K562 (cell line): ENCODE results near the gene BARX2. TPM values are rescaled to one million over a fixed set of nuclear protein-coding genes. Genes with fewer than 3 reads are reported as not detected.

Source experiments
- ATAC-seq: fragments of 200-7000 bp; cut with Tn5 transposase; 3 replicates; pipeline ENCODE4 v1.9.1; 2020; ENCODE audit warnings: moderate library complexity
- BruUV-seq: library from RNA; stranded (reverse); fragments of 400-500 nt; replicated peaks from 2 replicates; lab custom pipeline; 2021; lab: Mats Ljungman, UMichigan
- CTCF ChIA-PET: fragments of 300-600 bp; formaldehyde crosslinking; extraction: SDS; loops from one replicate; lab custom pipeline; 2021; ENCODE audit warnings: low intra/inter-chr PET ratio; lab: Yijun Ruan, JAX
- POLR2A ChIA-PET: fragments of 300-600, 350-650 bp; sonication (Branson Sonifier 250); formaldehyde crosslinking; extraction: SDS; loops from one replicate; lab custom pipeline; 2021; ENCODE audit warnings: antibody characterized with exemption, inconsistent platforms; lab: Yijun Ruan, JAX
- DNase-seq, 4 experiments: peaks; one replicate each; pipeline versions ENCODE4 v3.0.0 to v3.0.0-alpha.2; 2011 to 2018; ENCODE audit warnings: low spot score in 3 of 4, mixed read lengths in 3 of 4; ENCODE audit errors: extremely low read depth in 1 of 4
- FAIRE-seq: peaks from 2 replicates; lab custom pipeline; 2011; peaks lifted over from hg19 to GRCh38; lab: Jason Lieb, UNC
- H2AFZ ChIP-seq: 2 replicates; pipeline ENCODE4 v1.6.0; 2011; ENCODE audit warnings: low read depth, low read length, control low read depth, inconsistent platforms
- H3K27ac ChIP-seq: fragments of 200-600 bp; 3 replicates; pipeline ENCODE4 v1.8.0; 2011; ENCODE audit warnings: low read depth, mild to moderate bottlenecking, control low read depth, inconsistent platforms, low read length, moderate library complexity, mixed read lengths; ENCODE audit errors: extremely low read depth
- H3K27me3 ChIP-seq, 2 experiments: fragments of 300-600 bp in 1 of 2; 2 replicates in 1 of 2; 3 replicates in 1 of 2; pipeline versions ENCODE4 v1.6.0 to v1.8.0; 2011; ENCODE audit warnings: inconsistent platforms in 2 of 2, low read length in 2 of 2, mild to moderate bottlenecking in 1 of 2, mixed read lengths in 1 of 2, moderate library complexity in 1 of 2; ENCODE audit not compliant: control insufficient read depth in 2 of 2, insufficient read depth in 2 of 2
- H3K36me3 ChIP-seq: fragments of 300-600 bp; 3 replicates; pipeline ENCODE4 v1.8.0; 2011; ENCODE audit warnings: mild to moderate bottlenecking, low read length, inconsistent platforms; ENCODE audit not compliant: control insufficient read depth, insufficient read depth
- H3K4me1 ChIP-seq, 2 experiments: fragments of 200-600 bp in 1 of 2; replicated peaks in 1 of 2; 2 replicates in 1 of 2; 3 replicates in 1 of 2; pipeline versions ENCODE4 v1.5.1 to v1.8.0; 2011; ENCODE audit warnings: inconsistent platforms in 2 of 2, low read length in 2 of 2, mild to moderate bottlenecking in 1 of 2, mixed read lengths in 1 of 2, moderate library complexity in 1 of 2; ENCODE audit not compliant: control insufficient read depth in 2 of 2, insufficient read depth in 2 of 2
- H3K4me2 ChIP-seq: 2 replicates; pipeline ENCODE4 v1.6.1; 2011; ENCODE audit warnings: low read length, control low read depth, inconsistent platforms, mixed read lengths; ENCODE audit not compliant: insufficient read depth
- H3K4me3 ChIP-seq: fragments of 200-600 bp; sonication (generic), shearing (Covaris generic); 2 replicates; pipeline ENCODE4 v1.5.1; 2016; ENCODE audit warnings: control low read depth, inconsistent platforms
- H3K79me2 ChIP-seq: fragments of 200-600 bp; 3 replicates; pipeline ENCODE4 v1.8.0; 2011; ENCODE audit warnings: low read length, inconsistent platforms; ENCODE audit not compliant: control insufficient read depth, insufficient read depth
- H3K9ac ChIP-seq, 2 experiments: 2 replicates each; pipeline versions ENCODE4 v1.6.0 to v1.6.1; 2011; ENCODE audit warnings: low read depth in 2 of 2, low read length in 2 of 2, control low read depth in 1 of 2, inconsistent platforms in 1 of 2, mild to moderate bottlenecking in 1 of 2, mixed read lengths in 1 of 2; ENCODE audit not compliant: insufficient read depth in 1 of 2
- H3K9me1 ChIP-seq: one replicate; pipeline ENCODE4 v1.6.0; 2011; ENCODE audit warnings: inconsistent platforms, mild to moderate bottlenecking, low read length, moderate library complexity; ENCODE audit not compliant: control insufficient read depth, insufficient read depth
- H3K9me3 ChIP-seq: replicated peaks from 2 replicates; pipeline ENCODE4 v1.5.1; 2011; ENCODE audit warnings: low read depth, low read length, inconsistent platforms; ENCODE audit not compliant: control insufficient read depth, insufficient read depth
- H4K20me1 ChIP-seq: replicated peaks from 2 replicates; pipeline ENCODE4 v1.6.1; 2011; ENCODE audit warnings: low read length, inconsistent platforms, mixed read lengths; ENCODE audit not compliant: control insufficient read depth, insufficient read depth
- HMGN3 ChIP-seq: IDR thresholded peaks from 2 replicates; pipeline ENCODE4 v1.6.1; 2011; ENCODE audit warnings: borderline replicate concordance, low read depth, mild to moderate bottlenecking, mixed read lengths, low read length; ENCODE audit not compliant: insufficient read length; ENCODE audit errors: extremely low read depth
- NCOA6 ChIP-seq: fragments of 450-650 bp; IDR thresholded peaks from 2 replicates; pipeline ENCODE4 v1.6.1; 2017; ENCODE audit warnings: mild to moderate bottlenecking
- SRSF3 ChIP-seq: fragments of 200-400 bp; formaldehyde crosslinking; IDR thresholded peaks from 2 replicates; pipeline ENCODE4 v1.6.1; 2016; ENCODE audit warnings: mild to moderate bottlenecking, low read length, moderate library complexity; ENCODE audit not compliant: insufficient read depth
- ZNF717 ChIP-seq: fragments of 250-450 bp; sonication (Bioruptor Pico); IDR thresholded peaks from 2 replicates; pipeline ENCODE4 v1.5.0; 2021
- WGBS: fragments of 100-300 bp; shearing (Covaris generic); methylation state at CpG from one replicate; pipeline ENCODE4 v1.1.6; 2016; ENCODE audit warnings: low coverage, mixed read lengths; ENCODE audit not compliant: insufficient coverage; ENCODE audit errors: missing lambda C conversion rate; 5-methylcytosine and 5-hydroxymethylcytosine counted together
- in situ Hi-C: fragments of 300-500 bp; cut with MboI; formaldehyde crosslinking; loops from 4 replicates; pipeline ENCODE4 v1.15.0; 2018; ENCODE audit warnings: inconsistent platforms, mixed read lengths
- intact Hi-C: fragments of 100-400 bp; cut with micrococcal nuclease; formaldehyde crosslinking; loops from 2 replicates; pipeline ENCODE4 v1.14.2; 2022
- polyA plus RNA-seq, 8 experiments: library from polyadenylated mRNA; depleted of rRNA in 4 of 8; stranded (reverse) in 5 of 8; unstranded in 3 of 8; fragments of >200 nt; fragmentation: Nextera tagmentation in 2 of 8; fragmentation: Illumina TruSeq in 1 of 8; extraction: Ambion mirVana in 2 of 8; extraction: Trizol in 1 of 8; gene quantifications; 2 replicates each; pipeline versions ENCODE4 v1.2.1 to v1.2.3, GENCODE V29; 2011 to 2014; ENCODE audit warnings: inconsistent platforms in 1 of 8, missing spikeins in 1 of 8
- total RNA-seq, 7 experiments: library from RNA; depleted of rRNA in 6 of 7; stranded (reverse); fragments of >200 nt in 6 of 7; fragmentation: Illumina TruSeq in 2 of 7; extraction: Trizol in 2 of 7; gene quantifications; 2 replicates each; pipeline versions ENCODE4 v1.2.1 to v1.2.3, GENCODE V29; 2011 to 2021; ENCODE audit warnings: low replicate concordance in 1 of 7
- TF ChIP-seq, protein P1 (sequence below): fragments of 250-450 bp; sonication (Bioruptor Pico); IDR thresholded peaks from 2 replicates; pipeline ENCODE4 v1.4.0; 2020; ENCODE audit warnings: mild to moderate bottlenecking

The BARX2 gene
- total and polyA plus RNA-seq, 9 of the 15 experiments (the other 6 are each of a cell fraction or from before 2014, with no cell fraction given): not detected

DNA sequence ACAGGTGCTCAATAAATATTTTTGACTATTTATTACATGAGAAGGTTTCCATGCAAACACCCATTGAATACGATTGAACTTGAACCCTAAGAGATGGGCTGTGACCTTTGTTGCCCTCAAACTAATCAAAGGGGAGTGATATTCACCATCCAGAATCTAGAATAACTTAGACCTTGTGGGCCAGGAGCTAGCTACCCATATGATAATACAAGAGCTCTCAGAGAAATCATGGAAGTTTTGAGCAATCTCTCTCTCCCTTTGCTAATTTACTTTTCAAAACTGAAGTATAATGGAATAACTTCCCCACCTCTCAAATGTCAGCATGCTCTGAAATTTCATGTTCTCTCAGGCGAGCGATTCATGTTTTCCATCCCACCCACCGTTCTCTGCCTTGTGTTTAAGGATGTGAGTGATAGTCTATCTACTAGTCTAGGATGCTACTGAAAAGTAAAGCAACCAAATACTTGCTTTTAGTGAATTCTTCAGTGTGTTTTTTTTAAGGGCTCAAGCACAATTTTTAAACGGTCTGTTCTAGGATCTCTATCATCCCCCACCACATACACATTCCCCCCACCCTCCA lies 33.3 kb downstream of the BARX2 start (continued):
- TF ChIP-seq, protein P1, sequence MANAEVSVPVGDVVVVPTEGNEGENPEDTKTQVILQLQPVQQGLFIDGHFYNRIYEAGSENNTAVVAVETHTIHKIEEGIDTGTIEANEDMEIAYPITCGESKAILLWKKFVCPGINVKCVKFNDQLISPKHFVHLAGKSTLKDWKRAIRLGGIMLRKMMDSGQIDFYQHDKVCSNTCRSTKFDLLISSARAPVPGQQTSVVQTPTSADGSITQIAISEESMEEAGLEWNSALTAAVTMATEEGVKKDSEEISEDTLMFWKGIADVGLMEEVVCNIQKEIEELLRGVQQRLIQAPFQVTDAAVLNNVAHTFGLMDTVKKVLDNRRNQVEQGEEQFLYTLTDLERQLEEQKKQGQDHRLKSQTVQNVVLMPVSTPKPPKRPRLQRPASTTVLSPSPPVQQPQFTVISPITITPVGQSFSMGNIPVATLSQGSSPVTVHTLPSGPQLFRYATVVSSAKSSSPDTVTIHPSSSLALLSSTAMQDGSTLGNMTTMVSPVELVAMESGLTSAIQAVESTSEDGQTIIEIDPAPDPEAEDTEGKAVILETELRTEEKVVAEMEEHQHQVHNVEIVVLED: no peak
- TF ChIP-seq ZNF717 (no peak), SRSF3 (no peak)

DNA sequence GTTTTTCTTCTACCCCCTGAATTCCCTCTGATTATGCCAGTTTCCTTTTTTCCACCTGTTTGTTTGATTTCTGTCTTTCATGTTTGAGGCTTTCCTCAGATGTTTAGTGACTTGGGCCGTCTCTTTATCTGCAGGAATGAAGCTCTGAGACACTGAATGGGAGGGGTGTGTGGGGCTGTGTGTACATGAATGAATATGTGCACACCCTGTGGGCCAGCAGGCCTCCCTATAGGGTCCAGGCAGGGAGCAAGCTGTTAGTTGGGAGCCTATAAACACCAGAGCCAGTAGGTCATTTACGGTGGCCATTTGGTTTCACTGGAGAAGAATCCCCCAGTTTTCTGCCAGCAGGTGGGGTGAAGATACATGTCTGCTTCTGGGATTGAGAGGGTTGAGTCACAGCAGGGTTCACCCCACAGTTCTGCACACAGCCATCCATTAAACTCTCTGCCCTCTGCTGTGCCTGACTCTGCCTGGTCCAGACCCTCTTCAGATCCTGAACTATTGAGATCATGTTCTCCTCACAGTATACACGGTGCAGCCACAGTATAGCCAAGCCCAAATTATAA lies 34.8 kb downstream of the BARX2 start:
- H3K79me2 ChIP-seq: no peaks in the 10 kb centered on the region
- H3K4me3 ChIP-seq: no peak overlapping the region
- H3K4me2 ChIP-seq: no peak overlapping the region
- H3K4me1 ChIP-seq: no peaks in the 10 kb centered on the region
- H3K27ac ChIP-seq: no peak overlapping the region
- FAIRE-seq (no peak), ATAC-seq (no peak), DNase-seq (no peak)
- H3K36me3 ChIP-seq: no peaks in the 10 kb centered on the region
- ChIA-PET POLR2A (no interaction called here), CTCF (interaction anchor here (0.6 kb wide), 1 partner anchor 222 kb away, joined by 4 read pairs; no protein-coding TSS in a partner anchor)
- no peak overlapping the region for H2AFZ ChIP-seq
- TF ChIP-seq NCOA6: no peak
- no peak for TF ChIP-seq HMGN3
- no peaks in the 10 kb centered on the region for H3K9me1 ChIP-seq
- no peaks in the 10 kb centered on the region; a peak in 1 of 5 replicates for H3K27me3 ChIP-seq
- no peak overlapping the region for H3K9ac ChIP-seq
- intact Hi-C loops (no loop called here), in situ Hi-C loops (no loop called here)
- H3K9me3 ChIP-seq: no peaks in the 10 kb centered on the region
- no TSS peak for BruUV-seq
- WGBS: 0% methylated on average over 3 of the region's 3 CpGs
- no peaks in the 10 kb centered on the region for H4K20me1 ChIP-seq
